ENCODE measurements around the gene GFOD1.

Gene GFOD1

GRCh38 chr6:13372076-13372475 is 115.3 kb downstream of the GFOD1 start:
- DNase-seq: no peak

DNA sequence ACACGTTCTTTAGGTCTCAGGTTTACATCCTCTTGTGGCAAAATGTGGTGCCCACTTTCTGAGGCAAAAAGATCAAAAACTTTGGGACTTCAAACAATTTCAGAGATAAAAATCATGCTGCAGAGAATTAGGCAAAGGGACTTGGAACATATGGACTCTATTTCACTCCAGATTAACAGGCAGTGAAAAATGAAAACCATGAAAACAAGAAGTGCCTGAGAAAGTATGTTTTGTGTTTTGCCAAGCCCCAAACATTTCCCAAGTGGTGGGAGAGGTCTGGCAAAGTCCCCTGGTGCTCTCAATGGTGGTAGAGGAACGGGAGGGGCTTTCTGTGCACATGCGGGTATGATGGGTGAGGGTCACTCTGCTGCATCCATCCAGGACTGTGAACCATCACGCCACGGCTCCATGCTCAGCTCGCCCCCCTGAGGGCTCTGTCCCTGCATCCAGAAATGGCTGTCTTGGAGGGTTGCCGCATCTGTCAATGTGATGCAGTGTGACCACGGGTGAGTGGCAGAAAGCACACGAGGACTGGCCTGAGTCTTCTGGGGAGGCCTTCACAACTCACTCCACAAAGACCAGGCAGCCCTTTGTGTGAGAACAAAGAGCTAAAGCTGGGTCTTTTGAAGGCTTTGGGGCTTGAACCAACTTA is 115.9 kb downstream of the GFOD1 start:
- no peak for DNase-seq

DNA sequence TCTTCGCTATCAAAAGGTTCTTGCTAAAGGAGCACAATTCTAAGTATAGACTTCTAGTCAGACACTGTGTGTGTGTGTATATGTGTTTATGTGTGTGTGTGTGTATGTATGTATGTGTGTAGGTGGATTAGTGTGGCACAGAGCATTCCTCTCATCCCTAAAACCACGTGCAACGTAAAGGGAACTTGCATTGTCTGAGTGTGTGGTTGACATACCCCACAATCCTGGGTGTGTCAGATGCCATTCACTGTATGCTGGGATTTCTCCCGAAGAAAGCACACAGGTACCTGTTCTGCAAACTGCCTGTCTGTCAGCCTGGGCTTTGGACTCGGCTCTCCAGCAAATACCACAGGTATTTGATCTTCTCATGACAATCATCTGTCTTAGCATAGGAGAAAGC is 116.8 kb downstream of the GFOD1 start:
- no peak for DNase-seq

DNA sequence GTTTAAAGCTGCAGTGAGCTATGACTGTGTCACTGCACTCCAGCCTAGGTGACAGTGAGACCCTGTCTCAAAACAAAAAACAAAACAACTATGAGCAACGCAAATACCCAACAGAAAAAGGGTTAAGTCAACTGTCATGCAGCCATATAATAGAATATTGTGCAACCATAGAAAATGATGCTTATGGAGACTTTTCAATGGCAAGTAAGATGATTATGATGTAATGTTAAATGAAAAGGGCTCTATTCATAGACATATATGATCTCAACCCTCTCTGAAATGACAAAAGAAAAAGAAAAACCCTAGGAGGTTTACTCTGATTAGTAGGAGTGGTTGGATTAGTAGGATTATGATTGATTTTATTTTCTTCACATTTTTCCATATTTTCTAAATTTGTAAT is 117.8 kb downstream of the GFOD1 start:
- peak; percentile 22 for DNase-seq

GRCh38 chr6:13368731-13369115 is 118.7 kb downstream of the GFOD1 start:
- DNase-seq: no peak

DNA sequence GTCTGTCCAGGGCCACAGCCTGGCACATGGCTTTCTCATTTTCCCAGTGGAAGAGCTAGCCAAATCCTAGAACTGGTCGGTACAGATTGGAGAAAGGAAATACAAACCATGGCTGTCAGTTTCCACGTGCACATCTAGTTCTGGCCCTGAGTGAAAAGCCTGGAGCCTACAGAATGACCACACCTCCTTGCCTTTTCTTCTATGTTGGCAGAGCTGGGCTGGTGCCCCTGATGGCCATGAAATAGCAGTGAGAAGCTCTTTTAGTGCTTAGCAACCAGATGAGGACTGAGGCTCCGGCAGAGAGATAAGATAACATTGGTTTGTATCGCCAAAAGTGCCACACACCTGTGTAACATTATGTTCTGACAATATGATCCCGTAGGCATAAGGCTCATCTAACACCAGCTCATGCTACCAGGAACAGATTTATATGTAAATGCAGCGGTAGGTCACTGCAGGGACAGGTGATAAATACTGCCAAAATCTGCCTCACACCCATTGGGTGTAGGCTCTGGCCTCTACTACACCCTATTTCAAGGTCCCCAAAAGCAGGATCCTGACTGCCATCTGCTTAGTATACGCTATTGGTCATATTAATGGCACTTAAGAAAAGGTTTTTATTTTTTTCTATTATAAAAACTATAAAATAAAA is 119.2 kb downstream of the GFOD1 start:
- DNase-seq: no peak

GRCh38 chr6:13367396-13367795 is 120.0 kb downstream of the GFOD1 start:
- no peak for DNase-seq

GRCh38 chr6:13365320-13365719 is 122.1 kb downstream of the GFOD1 start:
- no peak for DNase-seq

GRCh38 chr6:13364842-13365241 is 122.6 kb downstream of the GFOD1 start:
- DNase-seq: no peak

DNA sequence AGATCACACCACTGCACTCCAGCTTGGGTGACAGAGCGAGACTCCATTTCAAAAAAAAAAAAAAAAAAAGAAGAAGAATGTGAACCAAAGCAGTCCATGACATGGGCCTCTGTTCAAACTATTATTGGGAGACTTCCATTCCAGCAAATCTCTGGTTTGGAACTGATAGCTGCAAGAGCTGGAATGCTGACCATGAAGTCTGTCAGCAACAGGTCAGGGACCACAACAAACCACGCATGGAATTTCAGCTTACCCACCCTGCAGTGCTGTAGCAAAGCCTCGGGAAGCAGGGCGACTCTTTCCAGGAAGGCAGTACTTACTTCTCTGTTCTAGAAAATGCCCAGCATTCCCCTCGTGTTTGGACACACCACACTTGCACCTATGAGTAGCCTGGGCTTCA is 125.0 kb downstream of the GFOD1 start:
- DNase-seq: no peak

DNA sequence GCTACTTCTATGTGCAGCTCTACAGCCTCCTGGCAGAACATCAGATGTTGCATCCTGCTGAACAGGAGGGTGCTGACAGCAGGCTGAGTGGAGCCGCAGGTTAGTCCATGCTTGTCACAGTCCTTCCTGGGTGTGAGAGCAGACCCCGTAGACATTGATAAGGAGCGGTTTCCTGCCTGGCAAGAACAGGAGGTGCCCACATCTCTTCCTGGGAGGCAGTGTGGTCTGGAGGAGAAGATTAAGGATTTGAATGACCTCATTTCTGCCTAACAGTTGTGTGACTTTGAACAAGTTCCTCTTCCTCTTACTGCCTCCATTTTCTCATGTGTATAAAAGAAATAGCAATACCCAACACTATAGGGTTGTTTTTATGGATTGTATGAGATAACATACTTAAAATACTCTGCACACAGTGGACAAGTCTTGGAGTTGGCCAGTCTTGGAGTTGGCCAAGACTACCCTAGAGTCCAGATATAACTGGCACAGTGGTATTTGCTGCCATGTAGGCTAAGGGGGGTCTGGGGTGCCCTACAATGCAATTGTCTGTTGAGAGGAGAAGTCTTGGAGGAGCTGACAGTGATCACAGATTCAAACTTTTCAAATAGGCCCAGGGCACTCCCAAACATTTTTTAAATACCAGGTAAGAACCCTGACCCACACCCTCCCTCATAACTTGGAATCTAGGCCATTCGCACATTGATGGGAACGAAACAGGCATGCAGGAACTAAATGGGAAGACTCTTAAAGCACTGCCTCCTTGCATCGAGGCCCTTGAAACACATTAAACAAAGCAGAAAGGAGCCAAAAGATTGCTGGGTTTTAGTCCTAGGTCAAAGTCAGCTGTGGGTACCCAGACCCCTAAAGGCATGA is 126.5 kb downstream of the GFOD1 start:
- DNase-seq: peak; percentile 62

DNA sequence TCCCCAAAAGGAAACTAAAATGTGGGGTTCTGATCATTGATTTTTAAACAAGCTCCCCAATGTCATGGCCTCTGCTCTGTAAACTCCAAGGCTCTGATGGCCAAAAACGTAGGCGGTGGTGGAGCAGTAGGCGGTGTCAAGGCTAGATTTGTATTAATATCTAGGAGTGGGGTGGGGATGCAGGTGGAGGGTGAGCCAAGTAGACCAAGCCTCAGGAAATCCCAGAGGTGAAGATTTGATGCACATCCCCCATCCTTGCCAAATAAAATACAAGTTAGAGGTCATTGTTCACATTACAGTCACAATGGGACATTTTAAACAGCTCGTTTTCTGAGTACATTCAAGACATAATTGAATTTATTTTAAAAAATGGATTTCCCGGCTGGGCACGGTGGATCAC is 128.1 kb downstream of the GFOD1 start:
- DNase-seq: no peak

GRCh38 chr6:13358511-13358910 is 128.9 kb downstream of the GFOD1 start:
- DNase-seq: peak; percentile 45

DNA sequence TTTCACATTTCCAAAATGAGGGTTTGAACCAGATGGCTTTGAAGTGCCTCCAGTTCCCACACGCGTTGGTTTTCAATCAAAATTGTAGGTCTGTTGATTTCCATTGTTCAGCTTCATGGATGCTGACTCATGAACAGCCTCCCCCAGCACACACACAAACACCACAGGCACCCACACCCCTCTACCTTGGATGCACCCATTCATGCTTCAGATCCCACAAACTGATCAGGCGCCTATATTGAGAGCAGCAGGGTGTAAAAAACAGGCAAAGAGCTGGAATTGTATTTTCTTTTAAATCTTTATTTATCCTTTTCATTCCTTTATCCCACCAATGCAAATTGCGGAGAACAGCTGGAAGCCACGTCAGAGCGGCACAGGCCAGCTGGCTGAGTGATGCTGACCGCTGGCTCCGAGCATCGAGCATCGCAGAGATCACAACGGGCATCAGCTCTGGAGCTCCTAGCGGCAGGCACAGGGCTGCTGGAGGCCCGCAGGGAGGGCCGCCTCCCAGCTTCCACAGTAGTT is 129.8 kb downstream of the GFOD1 start:
- DNase-seq: no peak

GRCh38 chr6:13355999-13356785 is 131.2 kb downstream of the GFOD1 start:
- no peak for DNase-seq

- DNase-seq: no peak
Measured at GRCh38 chr6:13355043-13355945, 132.1 kb downstream of the GFOD1 start.

GRCh38 chr6:13354331-13355042 is 132.9 kb downstream of the GFOD1 start:
- peak; percentile 70 for DNase-seq

DNA sequence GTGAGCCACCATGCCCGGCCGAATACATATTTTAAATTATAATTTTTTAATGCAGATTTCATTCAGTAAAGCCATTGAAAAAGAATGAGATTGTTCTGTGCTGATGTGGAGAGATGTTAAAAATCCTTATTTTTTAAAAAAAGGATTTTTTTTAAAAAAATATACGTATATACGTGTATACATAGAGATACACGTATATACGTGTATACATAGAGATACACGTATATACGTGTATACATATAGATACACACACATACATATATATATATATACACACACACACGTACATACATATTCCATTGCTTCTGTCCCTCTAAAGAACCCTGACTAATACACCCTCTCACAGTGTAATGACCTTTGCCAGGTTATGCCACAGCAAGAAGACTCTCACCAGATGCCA is 135.2 kb downstream of the GFOD1 start:
- no peak for DNase-seq

- DNase-seq: no peak
Measured at GRCh38 chr6:13351271-13351670, 136.1 kb downstream of the GFOD1 start.

DNA sequence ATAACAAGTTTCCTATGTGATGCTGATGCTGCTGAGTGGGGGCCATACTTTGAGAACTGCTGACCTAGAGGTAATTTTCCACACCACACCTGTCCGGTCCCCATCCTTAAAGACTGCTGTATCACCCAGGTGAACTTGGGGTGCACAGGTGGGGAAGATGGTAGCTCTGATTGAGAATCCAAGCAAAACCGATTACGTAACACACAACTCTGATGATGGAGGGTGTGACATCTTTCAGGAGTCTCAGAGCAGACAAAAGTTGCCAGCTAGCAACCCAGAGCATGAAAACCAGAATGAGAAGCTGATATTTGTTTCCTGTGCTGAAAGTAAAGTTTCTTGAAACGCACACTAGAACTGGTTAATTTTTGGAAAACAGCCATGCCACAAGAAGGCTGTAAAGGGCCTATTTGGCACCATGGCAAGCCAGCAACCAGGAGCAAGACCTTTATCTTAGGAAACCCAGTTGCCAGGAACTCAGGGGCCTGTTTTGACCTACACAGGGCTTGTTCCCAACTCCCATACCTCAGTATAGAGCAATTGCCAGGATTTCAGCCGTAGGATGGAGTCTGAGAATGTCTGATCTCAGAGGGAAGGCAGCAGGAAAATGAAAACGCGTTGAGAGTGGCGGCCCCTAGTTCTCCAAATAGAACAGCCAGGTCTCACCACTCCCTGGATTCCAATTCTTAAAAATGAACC is 137.4 kb downstream of the GFOD1 start:
- no peak for DNase-seq

All from inflammatory macrophage treated with lipopolysaccharide for 4 hours (primary cell).